Breast epithelium (tissue), 4 donors: ENCODE measurements around the gene MUC20. TPM values are rescaled to one million over a fixed set of nuclear protein-coding genes. Genes with fewer than 3 reads are reported as not detected.

Source experiments
- DNase-seq, 2 donors: peaks; one replicate each; pipeline ENCODE4 v3.0.0-alpha.2; 2019; ENCODE audit warnings: low spot score in 2 of 2
- H3K27ac ChIP-seq, 2 donors: fragments of 200-600 bp; sonication (generic) in 1 of 2; one replicate each; pipeline ENCODE4 v1.5.1; 2016 to 2019; ENCODE audit warnings: mild to moderate bottlenecking in 1 of 2
- H3K27me3 ChIP-seq, 2 donors: fragments of 200-600 bp; sonication (generic) in 1 of 2; one replicate each; pipeline versions ENCODE4 v1.5.1 to v1.6.0; 2017 to 2019; ENCODE audit warnings: control low read depth in 1 of 2, mild to moderate bottlenecking in 1 of 2
- H3K36me3 ChIP-seq: fragments of 200-600 bp; one replicate; pipeline ENCODE4 v1.5.1; 2019
- H3K4me1 ChIP-seq, 2 donors: fragments of 200-600 bp; sonication (generic); one replicate each; pipeline ENCODE4 v1.5.1; 2016 to 2019; ENCODE audit warnings: control low read depth in 1 of 2
- H3K4me3 ChIP-seq, 3 donors: fragments of 200-600 bp; sonication (generic); 1 replicate in 2 of 3; 2 replicates in 1 of 3; pipeline ENCODE4 v1.5.1; 2016 to 2019; ENCODE audit warnings: mild to moderate bottlenecking in 3 of 3, moderate library complexity in 2 of 3
- H3K9me3 ChIP-seq, 2 donors: fragments of 200-600 bp; sonication (generic) in 1 of 2; one replicate each; pipeline ENCODE4 v1.5.1; 2016 to 2019; ENCODE audit warnings: control low read depth in 1 of 2
- POLR2A ChIP-seq: fragments of 450-650 bp; IDR thresholded peaks from one replicate; pipeline ENCODE4 v1.6.1; 2016; ENCODE audit warnings: antibody characterized with exemption, mild to moderate bottlenecking, moderate library complexity
- POLR2AphosphoS5 ChIP-seq, 3 donors: sonication (generic); formaldehyde crosslinking; IDR thresholded peaks; one replicate each; pipeline ENCODE4 v1.6.1; 2017; ENCODE audit warnings: antibody characterized with exemption in 3 of 3
- intact Hi-C: fragments of 100-400 bp; cut with DNase I; formaldehyde crosslinking; loops from one replicate; pipeline ENCODE4 v1.15.1; 2023; ENCODE audit warnings: low total_unique reads
- total RNA-seq, 3 donors: library from RNA; depleted of rRNA; stranded (reverse); fragments of >200 nt; gene quantifications; one replicate each; pipeline ENCODE4 v1.1.0, GENCODE V29; 2016
- TF ChIP-seq, protein P1 (sequence below), 3 donors: fragments of 450-650 bp; IDR thresholded peaks; one replicate each; pipeline ENCODE4 v1.5.1; 2016 to 2017; ENCODE audit warnings: antibody characterized with exemption in 3 of 3, mild to moderate bottlenecking in 3 of 3, moderate library complexity in 3 of 3

Gene MUC20
- total RNA-seq, 3 donors from 2014 or later = 2.7 to 24.3 (median 20.1) TPM

DNA sequence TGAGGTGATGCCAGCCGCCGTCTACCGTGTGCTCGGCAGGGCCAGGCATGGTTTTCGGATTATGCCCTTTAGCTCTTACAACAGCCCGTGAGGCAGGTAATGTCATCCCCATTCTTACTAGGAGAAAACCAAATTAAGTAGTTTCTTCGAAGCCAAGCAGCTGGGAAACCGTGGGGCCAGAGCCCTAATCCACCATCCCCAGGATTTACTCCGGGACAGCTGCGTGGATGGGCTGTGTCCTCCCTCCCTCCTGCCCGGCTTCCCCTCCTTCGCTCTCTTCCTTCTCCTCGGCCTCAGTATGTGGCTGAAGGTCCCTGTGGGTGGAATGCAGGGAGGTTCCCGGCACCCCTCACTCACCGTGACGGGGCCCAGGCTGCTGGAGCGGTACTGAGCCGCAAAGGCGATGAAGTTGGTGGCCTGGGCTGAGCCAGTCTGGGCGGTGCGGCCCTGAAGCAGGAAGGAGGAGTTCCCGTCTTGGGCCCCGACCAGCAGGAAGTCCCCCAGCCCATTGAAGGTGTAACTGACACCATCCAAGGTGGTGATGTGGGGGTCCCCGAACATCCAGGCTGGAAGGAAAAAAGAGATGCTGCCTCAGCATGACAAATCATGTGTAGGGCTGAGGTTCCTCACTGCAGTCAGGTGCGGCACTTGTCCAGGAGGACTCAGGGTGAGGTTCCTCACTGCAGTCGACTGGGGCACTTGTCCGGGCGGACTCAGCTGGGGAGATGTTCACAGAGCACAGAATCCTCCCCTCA lies 42.5 kb downstream of the MUC20 start:
- H3K27me3 ChIP-seq = peaks cover 0 to 14% of the 10 kb centered on the region in 2 donors
- H3K4me3 ChIP-seq = no peak overlapping the region
- H3K4me1 ChIP-seq = no peaks in the 10 kb centered on the region
- H3K36me3 ChIP-seq = no peaks in the 10 kb centered on the region
- H3K9me3 ChIP-seq = no peaks in the 10 kb centered on the region
- no peak overlapping the region for H3K27ac ChIP-seq
- TF ChIP-seq POLR2A (no peak), POLR2AphosphoS5 (IDR thresholded peaks at IDR 0.05) (no peak)
- TF ChIP-seq, protein P1, sequence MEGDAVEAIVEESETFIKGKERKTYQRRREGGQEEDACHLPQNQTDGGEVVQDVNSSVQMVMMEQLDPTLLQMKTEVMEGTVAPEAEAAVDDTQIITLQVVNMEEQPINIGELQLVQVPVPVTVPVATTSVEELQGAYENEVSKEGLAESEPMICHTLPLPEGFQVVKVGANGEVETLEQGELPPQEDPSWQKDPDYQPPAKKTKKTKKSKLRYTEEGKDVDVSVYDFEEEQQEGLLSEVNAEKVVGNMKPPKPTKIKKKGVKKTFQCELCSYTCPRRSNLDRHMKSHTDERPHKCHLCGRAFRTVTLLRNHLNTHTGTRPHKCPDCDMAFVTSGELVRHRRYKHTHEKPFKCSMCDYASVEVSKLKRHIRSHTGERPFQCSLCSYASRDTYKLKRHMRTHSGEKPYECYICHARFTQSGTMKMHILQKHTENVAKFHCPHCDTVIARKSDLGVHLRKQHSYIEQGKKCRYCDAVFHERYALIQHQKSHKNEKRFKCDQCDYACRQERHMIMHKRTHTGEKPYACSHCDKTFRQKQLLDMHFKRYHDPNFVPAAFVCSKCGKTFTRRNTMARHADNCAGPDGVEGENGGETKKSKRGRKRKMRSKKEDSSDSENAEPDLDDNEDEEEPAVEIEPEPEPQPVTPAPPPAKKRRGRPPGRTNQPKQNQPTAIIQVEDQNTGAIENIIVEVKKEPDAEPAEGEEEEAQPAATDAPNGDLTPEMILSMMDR (IDR thresholded peaks at IDR 0.05) = no peak
- intact Hi-C loops = no loop called here
- peak in 1 of 2 donors; percentile 37 for DNase-seq

DNA sequence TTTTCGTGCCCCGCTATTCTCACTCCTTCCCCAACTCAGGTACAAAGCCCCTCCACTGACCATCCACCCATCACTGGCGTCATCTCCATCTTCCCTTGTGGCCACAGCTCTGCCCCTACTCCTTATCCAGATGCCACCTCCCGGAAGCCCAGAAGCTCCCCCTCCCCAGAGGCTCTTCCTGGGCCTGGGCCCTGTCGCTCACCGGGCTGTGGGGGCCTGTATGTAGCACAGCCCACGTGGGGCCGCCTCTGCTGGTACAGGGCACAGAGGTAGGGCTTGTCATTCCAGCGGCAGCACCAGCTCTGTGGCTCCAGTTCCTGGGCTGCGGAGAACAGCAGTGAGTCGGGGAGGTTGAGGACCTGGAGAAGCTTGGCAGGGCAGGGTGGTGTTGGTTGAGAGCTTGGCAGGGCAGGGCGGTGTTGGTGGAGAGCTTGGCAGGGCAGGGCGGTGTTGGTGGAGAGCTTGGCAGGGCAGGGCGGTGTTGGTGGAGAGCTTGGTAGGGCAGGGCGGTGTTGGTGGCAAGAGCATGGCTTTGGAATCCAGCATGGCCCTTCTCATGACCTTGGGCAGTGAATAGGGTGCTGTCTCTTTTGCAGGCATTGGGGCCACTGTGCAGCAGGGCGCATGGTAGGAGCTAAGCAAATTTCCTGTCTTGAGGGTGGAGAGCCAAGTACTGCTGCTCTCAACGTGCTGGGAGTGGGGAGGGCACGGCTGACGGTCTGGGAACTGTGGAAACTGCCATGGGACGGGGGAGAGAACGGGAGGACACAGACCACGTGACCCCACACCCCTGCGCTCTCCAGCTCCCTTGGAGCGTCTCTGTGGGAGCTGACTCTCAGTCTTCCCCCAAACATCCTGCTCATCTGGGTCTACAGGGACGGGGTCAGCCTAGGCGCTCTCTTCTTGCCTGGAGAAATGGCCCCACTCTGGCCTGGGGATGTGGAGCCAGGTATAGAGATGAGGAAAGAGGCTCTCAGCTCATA lies 43.4 kb downstream of the MUC20 start:
- DNase-seq = peak in 1 of 2 donors; percentile 27
- intact Hi-C loops = no loop called here
- H3K4me3 ChIP-seq = no peak overlapping the region
- H3K27ac ChIP-seq = no peak overlapping the region
- TF ChIP-seq POLR2AphosphoS5 (IDR thresholded peaks at IDR 0.05) (no peak), POLR2A (no peak)
- TF ChIP-seq, protein P1 (IDR thresholded peaks at IDR 0.05) = no peak
- peaks cover 0 to 11% of the 10 kb centered on the region in 2 donors for H3K27me3 ChIP-seq
- no peaks in the 10 kb centered on the region for H3K9me3 ChIP-seq
- H3K4me1 ChIP-seq = no peaks in the 10 kb centered on the region
- H3K36me3 ChIP-seq = no peaks in the 10 kb centered on the region

DNA sequence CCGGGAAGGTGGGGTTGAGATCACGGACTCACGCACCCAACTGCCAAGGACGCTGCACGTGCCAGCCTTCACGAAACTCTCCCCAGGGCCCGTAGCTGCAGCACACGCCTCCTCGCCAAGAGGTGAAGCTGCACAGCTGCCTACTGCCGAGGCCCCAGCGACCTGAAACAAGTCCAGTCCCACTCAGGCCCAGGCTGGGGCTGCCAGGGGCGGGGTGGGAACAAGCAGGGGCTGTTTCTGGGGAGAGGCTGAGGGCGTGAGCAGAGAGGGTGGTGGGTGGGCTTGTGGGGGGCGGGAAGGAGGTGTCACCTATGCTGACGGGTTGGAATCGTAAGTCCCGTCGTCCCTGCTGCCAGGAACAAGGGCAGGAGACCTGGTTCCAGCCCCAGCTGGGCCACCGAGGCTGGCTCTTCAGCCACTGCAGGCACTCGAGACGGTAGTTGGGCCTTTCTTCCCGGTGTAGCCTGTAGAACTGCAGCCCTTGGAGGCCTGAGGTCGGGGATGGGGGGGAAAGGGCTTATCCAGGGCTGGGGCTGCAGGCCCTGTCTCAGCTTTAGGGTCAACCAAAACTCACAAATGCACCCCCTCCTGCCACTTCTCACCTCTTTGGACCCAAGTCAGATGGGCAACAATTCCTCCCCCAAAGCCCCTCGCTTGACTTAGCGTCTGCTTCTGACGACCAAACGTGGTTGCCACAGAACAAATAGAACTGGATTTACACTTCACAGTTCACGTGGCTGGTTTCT lies 44.4 kb downstream of the MUC20 start:
- Histone ChIP-seq H3K4me3 (no peak overlapping the region), H3K27me3 (peaks cover 0 to 8% of the 10 kb centered on the region in 2 donors)
- intact Hi-C loops = no loop called here

DNA sequence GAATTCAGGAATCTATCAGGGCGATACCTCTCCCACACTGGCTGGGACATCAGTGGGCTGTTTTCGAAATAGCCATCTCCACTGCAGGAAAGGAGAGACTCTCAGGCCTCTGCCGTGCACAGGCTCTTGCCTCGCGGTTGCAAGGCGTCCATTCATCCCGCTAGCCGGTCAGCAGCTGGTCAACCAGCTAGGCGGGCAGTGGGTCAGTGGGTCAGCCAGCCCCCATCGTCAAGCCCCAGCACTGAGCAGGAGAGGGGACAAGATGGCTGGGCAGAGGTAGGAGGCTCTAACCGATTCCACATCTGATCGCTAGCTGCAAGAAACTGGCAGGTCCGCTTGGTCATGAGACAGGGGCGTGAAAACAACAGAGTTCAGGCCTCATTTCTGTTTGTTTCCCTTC lies 45.9 kb downstream of the MUC20 start:
- Histone ChIP-seq H3K36me3 (no peaks in the 10 kb centered on the region), H3K4me3 (no peak overlapping the region), H3K4me1 (no peaks in the 10 kb centered on the region), H3K9me3 (no peaks in the 10 kb centered on the region), H3K27ac (no peak overlapping the region), H3K27me3 (peaks cover 0 to 5% of the 10 kb centered on the region in 2 donors)
- TF ChIP-seq, protein P1 (IDR thresholded peaks at IDR 0.05) = no peak
- no peak for TF ChIP-seq POLR2A
- TF ChIP-seq POLR2AphosphoS5 (IDR thresholded peaks at IDR 0.05) = no peak
- intact Hi-C loops = no loop called here
- DNase-seq = peak in 1 of 2 donors; percentile 43

More for the DNA sequence above, 44.4 kb downstream of the MUC20 start:
- no peak overlapping the region for H3K27ac ChIP-seq
- peak in 1 of 2 donors; percentile 46 for DNase-seq
- no peaks in the 10 kb centered on the region for H3K36me3 ChIP-seq
- TF ChIP-seq POLR2A (no peak), POLR2AphosphoS5 (IDR thresholded peaks at IDR 0.05) (no peak)
- TF ChIP-seq, protein P1 (IDR thresholded peaks at IDR 0.05) = no peak
- H3K4me1 ChIP-seq = no peaks in the 10 kb centered on the region
- no peaks in the 10 kb centered on the region for H3K9me3 ChIP-seq
